ENCODE measurements around the gene GJA4. TPM values are rescaled to one million over a fixed set of nuclear protein-coding genes. Genes with fewer than 3 reads are reported as not detected.

The GJA4 gene
- total RNA-seq, 2 donors from 2014 or later: 3.8 to 15.9 TPM

DNA sequence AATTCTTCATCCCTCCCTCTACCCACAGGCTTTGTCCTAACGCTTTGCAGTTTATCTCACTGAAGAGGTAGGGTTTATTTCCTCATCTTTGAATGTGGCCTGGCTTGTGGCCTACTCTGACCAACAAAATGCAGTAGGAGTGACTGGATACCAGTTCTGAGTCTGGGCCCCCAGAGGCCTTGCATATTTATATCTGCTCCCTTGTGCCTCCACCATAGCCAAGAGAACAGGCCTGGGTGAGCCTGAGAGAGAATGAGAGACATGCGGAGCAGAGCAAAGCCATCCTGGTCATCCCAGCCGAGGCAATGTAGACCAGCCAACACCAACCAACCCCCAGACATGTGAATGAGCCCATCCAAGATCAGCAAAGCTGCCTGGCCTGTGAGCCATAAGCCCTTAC lies 36.5 kb downstream of the GJA4 start:
- WGBS: 83% methylated on average over 3 of the region's 3 CpGs

DNA sequence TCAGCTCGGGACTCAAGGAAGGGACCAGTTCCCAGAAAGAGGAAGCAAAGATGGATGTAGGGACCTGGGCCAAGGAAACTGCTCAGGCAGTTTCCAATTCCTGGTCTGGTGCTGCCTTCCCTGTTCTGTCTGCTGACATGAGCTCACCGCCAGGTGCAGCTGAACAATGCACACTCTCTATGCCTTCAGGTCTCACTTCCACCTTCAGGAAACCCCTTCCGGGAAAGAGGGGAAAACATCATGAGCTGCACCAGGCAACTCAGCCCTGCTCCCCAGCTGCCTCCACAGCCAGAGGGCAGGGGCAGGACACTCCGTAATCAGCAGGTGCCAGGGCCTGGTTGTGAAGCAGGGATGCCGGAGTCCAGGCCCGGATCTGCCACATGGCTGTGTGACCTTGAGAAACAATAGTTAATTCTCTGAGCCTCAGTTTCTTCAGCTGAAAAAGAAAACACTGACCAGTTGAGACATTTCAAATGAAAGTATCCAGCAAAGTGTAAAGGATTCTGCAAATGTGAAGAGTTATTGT lies 39.0 kb downstream of the GJA4 start:
- Histone ChIP-seq H3K36me3 (no peaks in the 10 kb centered on the region), H3K27ac (no peak overlapping the region), H3K9me3 (no peaks in the 10 kb centered on the region), H3K4me1 (replicated peaks) (no peaks in the 10 kb centered on the region), H3K27me3 (replicated peaks; ENCODE audit: insufficient read depth) (no peaks in the 10 kb centered on the region), H3K4me3 (no peak overlapping the region)
- DNase-seq (ENCODE audit: low spot score): no peak
- 90% methylated on average over 6 of the region's 6 CpGs for WGBS
- intact Hi-C loops (cut with DNase I): no loop called here
- TF ChIP-seq POLR2AphosphoS5 (IDR thresholded peaks at IDR 0.05) (no peak), POLR2A (IDR thresholded peaks at IDR 0.05) (no peak)
- TF ChIP-seq, protein P1, sequence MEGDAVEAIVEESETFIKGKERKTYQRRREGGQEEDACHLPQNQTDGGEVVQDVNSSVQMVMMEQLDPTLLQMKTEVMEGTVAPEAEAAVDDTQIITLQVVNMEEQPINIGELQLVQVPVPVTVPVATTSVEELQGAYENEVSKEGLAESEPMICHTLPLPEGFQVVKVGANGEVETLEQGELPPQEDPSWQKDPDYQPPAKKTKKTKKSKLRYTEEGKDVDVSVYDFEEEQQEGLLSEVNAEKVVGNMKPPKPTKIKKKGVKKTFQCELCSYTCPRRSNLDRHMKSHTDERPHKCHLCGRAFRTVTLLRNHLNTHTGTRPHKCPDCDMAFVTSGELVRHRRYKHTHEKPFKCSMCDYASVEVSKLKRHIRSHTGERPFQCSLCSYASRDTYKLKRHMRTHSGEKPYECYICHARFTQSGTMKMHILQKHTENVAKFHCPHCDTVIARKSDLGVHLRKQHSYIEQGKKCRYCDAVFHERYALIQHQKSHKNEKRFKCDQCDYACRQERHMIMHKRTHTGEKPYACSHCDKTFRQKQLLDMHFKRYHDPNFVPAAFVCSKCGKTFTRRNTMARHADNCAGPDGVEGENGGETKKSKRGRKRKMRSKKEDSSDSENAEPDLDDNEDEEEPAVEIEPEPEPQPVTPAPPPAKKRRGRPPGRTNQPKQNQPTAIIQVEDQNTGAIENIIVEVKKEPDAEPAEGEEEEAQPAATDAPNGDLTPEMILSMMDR (IDR thresholded peaks at IDR 0.05): no peak

More for the DNA sequence above, 36.5 kb downstream of the GJA4 start:
- no peak for DNase-seq (ENCODE audit: low spot score)
- Histone ChIP-seq H3K4me1 (replicated peaks) (no peaks in the 10 kb centered on the region), H3K27me3 (replicated peaks; ENCODE audit: insufficient read depth) (no peaks in the 10 kb centered on the region), H3K4me3 (no peak overlapping the region), H3K36me3 (no peaks in the 10 kb centered on the region), H3K9me3 (no peaks in the 10 kb centered on the region), H3K27ac (no peak overlapping the region)
- intact Hi-C loops (cut with DNase I): no loop called here
- TF ChIP-seq POLR2AphosphoS5 (IDR thresholded peaks at IDR 0.05) (no peak), POLR2A (IDR thresholded peaks at IDR 0.05) (no peak)
- TF ChIP-seq, protein P1 (IDR thresholded peaks at IDR 0.05): no peak

DNA sequence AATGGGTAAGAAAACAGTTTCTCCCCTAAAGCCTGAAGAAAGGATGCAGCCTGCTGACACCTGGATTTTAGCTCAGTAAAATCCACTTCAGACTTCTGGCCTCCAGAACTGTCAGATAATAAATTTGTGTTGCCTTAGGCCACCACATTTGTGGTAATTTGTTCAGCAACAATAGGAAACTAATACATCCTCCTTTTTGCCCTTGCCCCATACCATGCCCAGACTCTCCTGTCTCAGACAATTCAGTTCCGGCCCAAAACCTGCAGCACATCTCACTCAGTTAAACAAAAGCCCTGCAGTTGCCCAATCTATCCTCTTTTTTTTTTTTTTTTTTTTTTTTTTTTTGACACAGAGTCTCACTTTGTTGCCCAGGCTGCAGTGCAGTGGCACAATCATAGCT lies 40.9 kb downstream of the GJA4 start:
- Histone ChIP-seq H3K4me3 (no peak overlapping the region), H3K27me3 (replicated peaks; ENCODE audit: insufficient read depth) (no peaks in the 10 kb centered on the region), H3K9me3 (no peaks in the 10 kb centered on the region), H3K36me3 (no peaks in the 10 kb centered on the region), H3K27ac (no peak overlapping the region), H3K4me1 (replicated peaks) (no peaks in the 10 kb centered on the region)
- 93% methylated on average over 1 of the region's 1 CpG for WGBS
- DNase-seq (ENCODE audit: low spot score): no peak
- intact Hi-C loops (cut with DNase I): no loop called here
- TF ChIP-seq, protein P1 (IDR thresholded peaks at IDR 0.05): no peak
- no peak for TF ChIP-seq POLR2A (IDR thresholded peaks at IDR 0.05)
- no peak for TF ChIP-seq POLR2AphosphoS5 (IDR thresholded peaks at IDR 0.05)

DNA sequence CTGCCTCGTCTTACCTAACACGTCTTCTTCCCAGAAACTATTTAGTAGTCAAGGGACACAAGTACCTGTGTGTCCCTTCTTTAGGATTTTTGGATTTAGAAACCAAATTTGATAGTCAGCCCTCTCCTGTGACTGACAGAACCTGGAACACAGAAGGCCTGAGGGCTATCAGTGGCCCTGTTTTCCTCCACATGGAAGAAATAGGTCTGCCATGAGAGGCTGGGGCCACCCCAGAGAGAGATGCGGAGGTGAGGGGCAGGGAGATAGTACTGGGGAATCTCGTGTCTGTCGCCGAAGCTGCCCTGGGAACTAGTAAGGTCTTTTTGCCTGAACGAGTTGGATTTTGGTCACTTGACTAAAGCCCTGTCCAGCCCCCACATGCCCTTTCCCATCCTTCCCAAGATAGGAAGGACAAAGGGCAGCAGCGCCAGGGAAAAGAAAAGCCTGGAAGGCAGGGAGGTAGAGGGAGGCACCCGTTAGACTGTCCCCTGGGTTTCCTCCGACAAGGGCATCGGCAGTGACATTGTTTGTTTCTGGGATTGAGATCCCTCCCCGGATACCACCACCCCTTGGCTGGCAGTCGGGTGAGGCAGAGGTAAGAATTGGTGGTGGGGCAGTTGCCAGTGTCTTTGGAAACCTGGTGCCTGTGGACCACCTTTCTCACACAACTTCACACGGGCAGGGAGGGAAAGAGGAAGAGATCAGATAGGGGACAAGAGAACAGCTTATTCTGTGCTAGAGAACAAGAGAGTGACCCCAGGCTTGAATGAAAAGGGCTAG lies 46.9 kb downstream of the GJA4 start:
- no peaks in the 10 kb centered on the region for H3K36me3 ChIP-seq
- TF ChIP-seq, protein P1 (IDR thresholded peaks at IDR 0.05): no peak
- no peak for TF ChIP-seq POLR2AphosphoS5 (IDR thresholded peaks at IDR 0.05)
- TF ChIP-seq POLR2A (IDR thresholded peaks at IDR 0.05): no peak
- H3K4me3 ChIP-seq: no peak overlapping the region
- WGBS: 87% methylated on average over 14 of the region's 14 CpGs
- no peaks in the 10 kb centered on the region for H3K9me3 ChIP-seq
- no peaks in the 10 kb centered on the region for H3K4me1 ChIP-seq (replicated peaks)
- no peak overlapping the region for H3K27ac ChIP-seq
- peaks cover 2% of the 10 kb centered on the region for H3K27me3 ChIP-seq (replicated peaks; ENCODE audit: insufficient read depth)
- intact Hi-C loops (cut with DNase I): no loop called here
- DNase-seq (ENCODE audit: low spot score): no peak

DNA sequence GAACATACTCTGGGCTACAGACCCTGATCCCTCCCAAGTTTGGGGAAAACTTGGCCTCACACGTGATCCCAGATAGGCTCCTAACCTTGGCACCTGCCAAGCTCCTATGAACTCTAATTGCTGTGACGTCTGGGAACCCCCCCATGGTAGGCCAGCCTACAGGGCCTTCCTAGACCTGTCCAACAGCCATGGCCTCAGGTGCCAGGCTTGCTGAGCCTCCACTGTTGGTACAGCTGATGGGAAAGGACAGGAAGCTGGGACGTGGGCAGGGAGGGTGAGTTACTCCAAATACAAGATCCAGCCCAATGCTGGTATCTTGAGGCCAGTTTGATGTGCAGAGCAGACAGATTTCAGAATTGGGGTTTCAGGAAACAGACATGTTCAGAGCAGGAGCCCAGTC lies 47.6 kb downstream of the GJA4 start:
- no peak overlapping the region for H3K4me3 ChIP-seq
- WGBS: 88% methylated on average over 3 of the region's 3 CpGs
- TF ChIP-seq, protein P1 (IDR thresholded peaks at IDR 0.05): no peak
- no peak for TF ChIP-seq POLR2AphosphoS5 (IDR thresholded peaks at IDR 0.05)
- TF ChIP-seq POLR2A (IDR thresholded peaks at IDR 0.05): no peak
- H3K9me3 ChIP-seq: no peaks in the 10 kb centered on the region
- H3K27me3 ChIP-seq (replicated peaks; ENCODE audit: insufficient read depth): peaks cover 2% of the 10 kb centered on the region
- no peak overlapping the region for H3K27ac ChIP-seq
- no peak for DNase-seq (ENCODE audit: low spot score)
- intact Hi-C loops (cut with DNase I): no loop called here
- H3K36me3 ChIP-seq: no peaks in the 10 kb centered on the region
- H3K4me1 ChIP-seq (replicated peaks): no peaks in the 10 kb centered on the region
